SK-N-SH (cell line): ENCODE results near the gene ZNF609.

Experiments
- EZH2phosphoT487 ChIP-seq: fragments of 200-600 bp; sonication (generic); IDR thresholded peaks from 2 replicates; pipeline ENCODE4 v1.6.1; 2017; ENCODE audit warnings: low read depth, mixed run types, mild to moderate bottlenecking, antibody characterized with exemption, moderate library complexity, borderline replicate concordance
- FOXM1 ChIP-seq: IDR thresholded peaks from 2 replicates; pipeline ENCODE4 v1.4.0; 2012; ENCODE audit warnings: low read depth, mild to moderate bottlenecking
- MEF2A ChIP-seq: IDR thresholded peaks from 2 replicates; pipeline ENCODE4 v1.4.0; 2012; ENCODE audit warnings: low read depth, borderline replicate concordance
- NFIC ChIP-seq: IDR thresholded peaks from 2 replicates; pipeline ENCODE4 v1.4.0; 2012; ENCODE audit warnings: borderline replicate concordance
- RAD21 ChIP-seq: IDR thresholded peaks from 2 replicates; pipeline ENCODE4 v1.6.1; 2012; ENCODE audit warnings: mild to moderate bottlenecking, low read length
- SIN3A ChIP-seq: IDR thresholded peaks from 2 replicates; pipeline ENCODE4 v1.6.1; 2012; ENCODE audit warnings: low read depth, mild to moderate bottlenecking, low read length, moderate library complexity, borderline replicate concordance
- SMC3 ChIP-seq: IDR thresholded peaks from 2 replicates; pipeline ENCODE4 v1.6.1; 2012; ENCODE audit warnings: low read depth, low read length, improper control_type of control experiment
- TAF1 ChIP-seq: IDR thresholded peaks from 2 replicates; pipeline ENCODE4 v1.6.1; 2012; ENCODE audit warnings: low read depth, mild to moderate bottlenecking, low read length, moderate library complexity, borderline replicate concordance
- YY1 ChIP-seq: IDR thresholded peaks from 2 replicates; pipeline ENCODE4 v1.4.0; 2012; ENCODE audit warnings: low read depth, mild to moderate bottlenecking
- TF ChIP-seq, protein P1 (sequence below): fragments of 200-600 bp; sonication (generic); IDR thresholded peaks from 2 replicates; pipeline ENCODE4 v1.6.1; 2017; ENCODE audit warnings: antibody characterized with exemption, mild to moderate bottlenecking, moderate library complexity
- TF ChIP-seq, protein P2 (sequence below): IDR thresholded peaks from 2 replicates; pipeline ENCODE4 v1.4.0; 2012; ENCODE audit warnings: low read depth

DNA sequence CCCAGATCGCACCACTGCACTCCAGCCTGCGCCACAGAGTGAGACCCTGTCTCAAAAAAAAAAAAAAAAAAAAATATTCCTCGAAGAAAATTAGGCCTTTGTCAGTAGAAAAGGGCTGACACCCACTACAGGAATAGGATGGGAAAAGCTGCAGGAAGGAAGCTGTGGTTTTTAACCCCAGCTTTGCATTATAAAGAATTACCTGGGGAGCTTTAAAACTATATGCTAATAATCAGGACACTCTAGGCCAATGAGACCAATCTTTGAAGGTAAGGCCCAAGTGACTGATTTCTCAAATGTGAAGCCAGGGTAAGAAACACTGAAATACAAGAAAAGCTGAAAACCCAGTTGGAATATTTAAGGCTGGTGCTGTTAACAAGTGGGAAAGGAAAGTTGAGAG is 240.7 kb downstream of the ZNF609 start:
- TF ChIP-seq, protein P1, sequence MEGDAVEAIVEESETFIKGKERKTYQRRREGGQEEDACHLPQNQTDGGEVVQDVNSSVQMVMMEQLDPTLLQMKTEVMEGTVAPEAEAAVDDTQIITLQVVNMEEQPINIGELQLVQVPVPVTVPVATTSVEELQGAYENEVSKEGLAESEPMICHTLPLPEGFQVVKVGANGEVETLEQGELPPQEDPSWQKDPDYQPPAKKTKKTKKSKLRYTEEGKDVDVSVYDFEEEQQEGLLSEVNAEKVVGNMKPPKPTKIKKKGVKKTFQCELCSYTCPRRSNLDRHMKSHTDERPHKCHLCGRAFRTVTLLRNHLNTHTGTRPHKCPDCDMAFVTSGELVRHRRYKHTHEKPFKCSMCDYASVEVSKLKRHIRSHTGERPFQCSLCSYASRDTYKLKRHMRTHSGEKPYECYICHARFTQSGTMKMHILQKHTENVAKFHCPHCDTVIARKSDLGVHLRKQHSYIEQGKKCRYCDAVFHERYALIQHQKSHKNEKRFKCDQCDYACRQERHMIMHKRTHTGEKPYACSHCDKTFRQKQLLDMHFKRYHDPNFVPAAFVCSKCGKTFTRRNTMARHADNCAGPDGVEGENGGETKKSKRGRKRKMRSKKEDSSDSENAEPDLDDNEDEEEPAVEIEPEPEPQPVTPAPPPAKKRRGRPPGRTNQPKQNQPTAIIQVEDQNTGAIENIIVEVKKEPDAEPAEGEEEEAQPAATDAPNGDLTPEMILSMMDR: no peak
- no peak for TF ChIP-seq NFIC
- no peak for TF ChIP-seq EZH2phosphoT487
- TF ChIP-seq YY1: no peak
- no peak for TF ChIP-seq FOXM1
- no peak for TF ChIP-seq SIN3A
- TF ChIP-seq RAD21: no peak
- TF ChIP-seq SMC3: no peak
- TF ChIP-seq TAF1: no peak
- TF ChIP-seq, protein P2, sequence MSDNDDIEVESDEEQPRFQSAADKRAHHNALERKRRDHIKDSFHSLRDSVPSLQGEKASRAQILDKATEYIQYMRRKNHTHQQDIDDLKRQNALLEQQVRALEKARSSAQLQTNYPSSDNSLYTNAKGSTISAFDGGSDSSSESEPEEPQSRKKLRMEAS: no peak
- no peak for TF ChIP-seq MEF2A
